Lower leg skin (tissue), 4 donors: ENCODE results near the gene ADAT3. TPM values are rescaled to one million over a fixed set of nuclear protein-coding genes. Genes with fewer than 3 reads are reported as not detected.
"Not testable (repeated sequence)": the region's sequence is repeated elsewhere in the genome, so short reads cannot be mapped to it uniquely, and the experiment has no call there.

Source experiments
- DNase-seq, 2 donors: peaks; one replicate each; pipeline ENCODE4 v3.0.0-alpha.2; 2019; ENCODE audit warnings: low spot score in 2 of 2
- H3K4me3 ChIP-seq: fragments of 200-600 bp; sonication (generic); 2 replicates; pipeline ENCODE4 v1.5.1; 2017; ENCODE audit warnings: mild to moderate bottlenecking, low read depth; ENCODE audit not compliant: poor library complexity, severe bottlenecking
- POLR2A ChIP-seq, 2 donors: fragments of 450-650 bp; IDR thresholded peaks; one replicate each; pipeline ENCODE4 v1.6.1; 2016 to 2017; ENCODE audit warnings: antibody characterized with exemption in 2 of 2, mild to moderate bottlenecking in 1 of 2, moderate library complexity in 1 of 2
- WGBS, 2 donors: methylation state at CpG; one replicate each; pipeline ENCODE4 v1.1.5; 2018; 5-methylcytosine and 5-hydroxymethylcytosine counted together
- intact Hi-C: fragments of 100-400 bp; cut with DNase I; formaldehyde crosslinking; loops from one replicate; pipeline ENCODE4 v1.15.0; 2023; ENCODE audit warnings: low total_unique reads
- total RNA-seq, 4 donors: library from RNA; depleted of rRNA; stranded (reverse); fragments of >200 nt; gene quantifications; one replicate each; pipeline ENCODE4 v1.1.0, GENCODE V29; 2016
- TF ChIP-seq, protein P1 (sequence below), 3 donors: fragments of 450-650 bp; IDR thresholded peaks; one replicate each; pipeline ENCODE4 v1.5.1; 2016; ENCODE audit warnings: antibody characterized with exemption in 3 of 3, mild to moderate bottlenecking in 3 of 3, moderate library complexity in 2 of 3

The ADAT3 gene
- total RNA-seq, 4 donors from 2014 or later: 20.1 to 27.3 (median 25.7) TPM

DNA sequence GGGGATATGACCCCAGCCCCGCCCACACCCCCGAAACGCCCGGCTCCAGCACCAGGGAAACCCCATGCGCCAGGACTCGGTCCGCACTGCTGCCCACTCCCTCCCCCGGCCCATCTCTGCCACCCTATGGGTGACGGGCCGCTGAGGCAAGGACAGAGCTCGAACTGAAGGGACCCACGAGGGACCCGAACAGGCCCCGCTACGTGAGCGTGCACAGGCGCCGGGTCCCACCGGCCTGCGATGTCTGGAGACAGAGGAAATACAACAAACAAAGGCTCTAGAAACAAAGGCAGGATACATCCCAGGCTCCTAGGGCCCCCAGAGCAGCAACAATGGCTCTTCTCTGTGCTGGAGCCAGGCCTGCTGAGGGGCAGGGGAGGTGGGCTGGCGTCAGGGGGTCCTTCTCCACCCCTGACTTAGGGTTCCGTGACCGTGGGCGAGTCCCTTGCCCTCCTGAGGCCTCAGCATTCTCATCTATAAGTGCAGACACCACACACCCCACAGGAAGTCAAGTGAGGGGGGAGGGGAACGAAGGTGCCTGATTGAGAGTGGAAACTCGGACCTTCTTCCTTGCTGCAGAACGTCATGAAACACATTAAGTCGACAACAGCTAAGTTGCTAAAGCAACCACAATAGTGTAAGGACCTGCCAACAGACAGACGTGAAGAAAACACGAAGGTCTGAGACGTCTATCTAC lies 23.0 kb upstream of the ADAT3 start:
- intact Hi-C loops: no loop called here
- no peak overlapping the region for H3K4me3 ChIP-seq

DNA sequence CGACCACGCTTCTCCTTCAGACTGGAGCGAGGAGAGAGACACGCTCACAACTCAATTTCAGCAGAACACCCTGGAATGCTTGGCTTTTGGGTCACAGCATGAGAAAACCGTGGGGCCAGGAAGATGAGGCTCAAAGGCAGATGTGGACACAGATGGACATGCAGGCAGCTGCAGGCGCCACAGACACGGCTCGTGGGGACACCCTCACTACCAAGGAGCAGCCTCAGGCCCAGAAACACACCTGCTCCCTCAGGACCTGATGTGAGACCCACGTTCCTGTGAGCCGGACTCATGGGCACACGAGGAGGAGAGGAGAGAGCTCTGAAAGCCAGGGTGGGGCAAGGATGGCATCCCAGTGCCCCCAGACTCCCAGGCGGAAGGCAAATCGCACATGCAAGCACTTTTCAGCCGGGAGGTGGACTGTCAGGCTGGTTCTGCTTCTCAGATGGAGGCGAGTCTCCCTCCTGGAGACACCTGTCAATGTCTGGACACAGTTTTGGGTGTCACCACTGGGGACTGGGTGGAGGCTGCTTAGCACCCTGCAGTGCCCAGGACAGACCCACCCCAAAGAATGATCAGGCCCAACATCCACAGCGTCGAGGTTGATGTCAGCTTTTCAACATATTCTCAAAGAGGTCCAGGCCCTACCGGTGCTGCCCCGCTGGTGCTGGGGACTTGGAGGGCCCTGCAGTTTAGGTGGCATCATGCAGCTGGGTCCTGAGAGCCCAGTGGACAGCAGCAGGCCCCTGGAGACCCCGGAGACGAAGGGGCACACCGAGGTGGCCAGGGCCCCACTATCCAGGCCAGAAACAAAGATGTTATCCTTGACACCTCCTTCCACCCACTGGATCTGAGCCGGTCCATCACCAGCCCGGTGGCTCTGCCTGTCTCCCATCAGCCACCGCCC lies 22.2 kb upstream of the ADAT3 start:
- 52 to 57% methylated on average over 23 of the region's 25 CpGs for WGBS, 2 donors
- no peak overlapping the region for H3K4me3 ChIP-seq
- TF ChIP-seq POLR2A (IDR thresholded peaks at IDR 0.05): no peak
- intact Hi-C loops: no loop called here
- no peak for DNase-seq

More for the DNA sequence above, 23.0 kb upstream of the ADAT3 start:
- no peak for TF ChIP-seq POLR2A (IDR thresholded peaks at IDR 0.05)
- TF ChIP-seq, protein P1, sequence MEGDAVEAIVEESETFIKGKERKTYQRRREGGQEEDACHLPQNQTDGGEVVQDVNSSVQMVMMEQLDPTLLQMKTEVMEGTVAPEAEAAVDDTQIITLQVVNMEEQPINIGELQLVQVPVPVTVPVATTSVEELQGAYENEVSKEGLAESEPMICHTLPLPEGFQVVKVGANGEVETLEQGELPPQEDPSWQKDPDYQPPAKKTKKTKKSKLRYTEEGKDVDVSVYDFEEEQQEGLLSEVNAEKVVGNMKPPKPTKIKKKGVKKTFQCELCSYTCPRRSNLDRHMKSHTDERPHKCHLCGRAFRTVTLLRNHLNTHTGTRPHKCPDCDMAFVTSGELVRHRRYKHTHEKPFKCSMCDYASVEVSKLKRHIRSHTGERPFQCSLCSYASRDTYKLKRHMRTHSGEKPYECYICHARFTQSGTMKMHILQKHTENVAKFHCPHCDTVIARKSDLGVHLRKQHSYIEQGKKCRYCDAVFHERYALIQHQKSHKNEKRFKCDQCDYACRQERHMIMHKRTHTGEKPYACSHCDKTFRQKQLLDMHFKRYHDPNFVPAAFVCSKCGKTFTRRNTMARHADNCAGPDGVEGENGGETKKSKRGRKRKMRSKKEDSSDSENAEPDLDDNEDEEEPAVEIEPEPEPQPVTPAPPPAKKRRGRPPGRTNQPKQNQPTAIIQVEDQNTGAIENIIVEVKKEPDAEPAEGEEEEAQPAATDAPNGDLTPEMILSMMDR (IDR thresholded peaks at IDR 0.05): no peak
- DNase-seq: no peak
- 71% methylated on average over 24 to 27 of the region's 31 CpGs for WGBS, 2 donors

DNA sequence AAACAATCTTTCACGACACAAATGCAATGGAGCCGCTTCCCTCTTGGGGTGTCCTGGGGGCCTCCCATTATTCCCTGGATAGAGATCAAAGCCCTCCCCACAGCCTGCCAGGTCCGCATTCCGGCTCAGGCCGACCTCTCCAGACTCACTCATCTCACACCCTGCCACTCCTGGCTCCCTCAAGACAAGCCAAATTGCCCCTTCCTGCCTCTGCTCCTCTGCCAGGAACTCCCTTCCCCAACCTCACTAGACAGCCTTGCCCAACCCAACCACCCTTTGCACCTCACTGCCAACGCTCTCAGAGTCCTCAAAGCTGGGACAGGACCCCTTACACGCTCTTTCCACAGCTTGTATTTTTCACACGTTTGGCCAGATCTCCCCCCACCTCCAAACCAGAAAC lies 21.4 kb upstream of the ADAT3 start:
- peak overlapping the region; percentile 84 for H3K4me3 ChIP-seq
- DNase-seq: no peak
- TF ChIP-seq, protein P1 (IDR thresholded peaks at IDR 0.05): no peak
- TF ChIP-seq POLR2A (IDR thresholded peaks at IDR 0.05): no peak
- 17 to 26% methylated on average over 8 of the region's 8 CpGs for WGBS, 2 donors
- intact Hi-C loops: no loop called here

DNA sequence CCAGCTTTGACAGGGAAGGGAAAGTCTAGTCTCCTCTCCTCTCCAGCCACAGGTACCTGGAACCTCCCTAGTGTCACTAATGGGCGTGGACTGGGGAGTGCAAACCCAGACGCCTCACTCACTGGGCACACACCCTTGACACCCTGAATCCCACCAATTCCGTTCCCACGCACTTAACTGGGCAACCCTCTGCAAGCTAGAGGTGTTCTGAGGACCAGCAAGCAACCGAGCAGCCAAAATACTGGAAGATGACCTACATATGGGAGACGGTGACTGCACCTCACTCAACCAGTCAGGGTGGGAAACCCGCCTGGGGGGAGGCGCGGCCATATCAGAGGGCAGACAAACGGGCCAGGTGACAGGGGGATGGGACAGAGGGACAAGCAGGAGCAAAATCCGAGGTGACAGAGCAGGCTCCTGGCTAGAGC lies 20.9 kb upstream of the ADAT3 start:
- peak overlapping the region; percentile 84 for H3K4me3 ChIP-seq
- intact Hi-C loops: no loop called here
- DNase-seq: no peak
- 1 to 4% methylated on average over 11 of the region's 11 CpGs for WGBS, 2 donors
- TF ChIP-seq, protein P1 (IDR thresholded peaks at IDR 0.05): no peak
- TF ChIP-seq POLR2A (IDR thresholded peaks at IDR 0.05): no peak

DNA sequence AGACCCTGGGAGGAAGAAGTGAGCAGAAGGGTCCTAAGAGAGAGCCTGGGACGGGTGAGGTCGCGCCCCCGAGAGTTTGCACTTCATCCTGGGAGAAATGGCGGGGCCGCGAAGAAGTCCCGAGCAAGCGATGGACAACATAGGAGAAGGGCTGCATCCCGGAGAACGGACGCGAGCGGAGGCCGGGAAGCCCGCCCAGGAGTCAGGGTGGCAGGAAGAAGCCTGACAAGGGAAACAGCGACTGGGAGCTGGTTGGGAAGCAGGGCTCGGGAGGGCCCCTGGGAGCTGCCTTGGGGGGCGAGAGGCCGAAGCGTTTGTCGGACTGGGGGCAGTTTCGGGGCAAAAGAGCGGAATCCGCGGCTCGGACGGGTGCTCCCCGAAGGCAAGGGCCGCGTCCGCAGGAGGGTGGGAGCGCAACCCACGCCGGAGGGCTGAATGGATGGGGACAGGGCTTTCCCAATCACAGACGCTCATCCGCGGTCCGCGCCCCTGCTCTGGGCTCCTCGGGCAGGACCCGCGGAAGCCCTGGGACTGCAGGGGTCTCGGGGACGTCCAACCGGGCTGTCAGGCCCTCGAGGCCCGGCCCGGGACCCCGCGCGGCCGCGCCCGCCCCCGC lies 20.4 kb upstream of the ADAT3 start:
- no peak for TF ChIP-seq POLR2A (IDR thresholded peaks at IDR 0.05)
- TF ChIP-seq, protein P1 (IDR thresholded peaks at IDR 0.05): no peak
- intact Hi-C loops: no loop called here
- no peak for DNase-seq
- H3K4me3 ChIP-seq: peak overlapping the region; percentile 84
- 0 to 1% methylated on average over 32 to 49 of the region's 56 CpGs for WGBS, 2 donors

DNA sequence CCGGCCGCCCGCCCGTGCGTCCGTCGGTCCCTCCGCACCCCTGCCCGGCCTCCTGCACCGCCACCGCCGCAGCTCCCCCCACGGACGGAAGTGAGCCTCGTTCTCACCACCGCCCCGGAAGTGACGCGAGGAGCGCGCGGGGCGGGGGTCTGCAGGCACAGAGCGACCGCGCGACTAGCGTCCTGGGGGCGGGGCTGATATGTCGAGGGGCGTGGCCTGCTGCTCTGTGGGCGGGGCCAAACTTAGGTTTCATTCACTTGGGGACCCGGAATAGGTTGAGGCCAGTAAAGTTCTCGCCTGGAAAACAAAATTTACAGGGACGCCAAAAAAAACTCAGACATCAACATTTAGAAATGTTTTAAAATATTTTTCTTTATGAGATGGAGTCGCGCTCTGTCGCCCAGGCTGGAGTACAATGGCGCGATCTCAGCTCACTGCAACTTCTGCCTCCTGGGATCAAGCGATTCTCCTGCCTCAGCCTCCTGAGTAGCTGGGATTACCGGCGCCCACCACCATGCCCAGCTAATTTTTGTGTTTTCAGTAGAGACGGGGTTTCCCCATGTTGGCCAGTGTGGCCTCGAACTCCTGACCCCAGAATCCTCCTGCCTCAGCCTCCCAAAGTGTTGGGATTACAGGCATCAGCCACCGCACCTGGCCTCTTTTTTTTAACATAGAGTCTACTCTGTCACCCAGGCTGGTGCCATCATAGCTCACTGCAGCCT lies 19.6 kb upstream of the ADAT3 start, which contains the start of gene ABHD17A:
TSS of gene ABHD17A (minus strand) at position 99 of the 722 bp plus-strand sequence. CDS start 3,930 bp downstream, outside the sequence.
- 26 to 38% methylated on average over 24 to 34 of the region's 46 CpGs for WGBS, 2 donors
- peak; percentile 92 to 99 for DNase-seq
- intact Hi-C loops: not testable (repeated sequence)
- H3K4me3 ChIP-seq: peak within 1 kb of the TSS; percentile 84

DNA sequence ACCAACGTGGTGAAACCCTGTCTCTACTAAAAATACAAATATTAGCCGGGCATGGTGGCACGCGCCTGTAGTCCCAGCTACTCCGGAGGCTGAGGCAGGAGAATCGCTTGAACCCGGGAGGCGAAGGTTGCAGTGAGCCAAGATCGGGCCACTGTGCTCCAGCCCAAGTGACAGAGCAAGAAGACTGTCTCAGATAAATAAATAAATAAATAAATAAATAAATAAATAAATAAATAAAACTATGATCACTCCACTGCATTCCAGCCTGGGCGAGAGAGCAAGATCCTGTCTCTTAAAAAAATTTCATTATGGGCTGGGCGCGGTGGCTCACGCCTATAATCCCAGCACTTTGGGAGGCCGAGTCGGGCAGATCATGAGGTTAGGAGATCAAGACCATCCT lies 18.8 kb upstream of the ADAT3 start:
- DNase-seq, H3K4me3 ChIP-seq, intact Hi-C loops: not testable (repeated sequence)
- 95 to 96% methylated on average over 15 of the region's 15 CpGs for WGBS, 2 donors
